Stimulated activated CD8-positive, alpha-beta memory T cell treated with anti-CD3 and anti-CD28 coated beads, Interleukin-12 subunit alpha, Interleukin-12 subunit beta, amount 100 ng/mL, for 24 hours (primary cell): ENCODE results near the gene CADPS.

Experiments used
- DNase-seq: peaks from one replicate; pipeline ENCODE4 v3.0.0-alpha.2; 2020; ENCODE audit errors: extremely low read depth

The CADPS gene

DNA sequence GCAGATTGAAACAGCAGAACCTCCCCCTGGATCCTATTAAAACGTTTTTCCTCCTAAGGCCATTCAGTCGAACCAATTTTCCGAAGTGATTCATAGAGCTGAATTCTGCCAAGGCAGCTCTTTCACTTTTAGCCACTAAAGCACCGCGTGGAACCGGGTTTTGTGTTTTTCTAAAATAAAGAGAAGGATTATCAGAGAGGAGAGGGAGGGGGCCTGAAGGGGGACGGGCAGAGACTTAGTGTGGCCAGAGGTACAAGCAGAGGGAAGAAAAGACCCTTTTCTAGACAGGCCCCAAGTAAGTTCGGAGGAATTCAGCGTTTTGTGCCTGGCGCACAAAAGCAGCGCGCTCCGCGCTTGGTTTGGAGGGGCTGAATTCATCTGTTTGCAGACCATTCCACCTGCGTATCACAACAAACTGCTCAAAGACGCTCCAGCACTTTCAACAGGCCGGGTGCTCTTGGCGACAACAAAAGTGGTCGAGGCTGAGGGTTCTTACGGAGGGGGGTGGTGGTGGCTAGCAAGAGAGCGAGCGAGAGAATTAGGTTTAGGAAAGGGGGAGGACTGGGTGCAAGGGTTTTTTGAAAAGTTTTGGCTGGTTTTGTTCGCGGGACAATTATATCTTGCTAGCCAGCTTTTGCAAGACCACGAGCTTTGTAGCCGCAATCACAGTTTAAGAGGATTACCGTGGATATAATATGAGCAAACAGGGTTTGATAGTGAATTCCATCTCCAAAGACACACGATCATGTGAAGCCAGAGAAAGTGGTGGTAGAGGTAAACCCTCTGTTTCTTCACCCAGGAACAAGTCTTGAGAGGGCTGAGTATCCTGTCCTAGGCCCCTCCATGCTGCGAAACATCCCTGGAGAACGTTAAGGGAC lies 500.6 kb downstream of the CADPS start:
- DNase-seq, result no peak

DNA sequence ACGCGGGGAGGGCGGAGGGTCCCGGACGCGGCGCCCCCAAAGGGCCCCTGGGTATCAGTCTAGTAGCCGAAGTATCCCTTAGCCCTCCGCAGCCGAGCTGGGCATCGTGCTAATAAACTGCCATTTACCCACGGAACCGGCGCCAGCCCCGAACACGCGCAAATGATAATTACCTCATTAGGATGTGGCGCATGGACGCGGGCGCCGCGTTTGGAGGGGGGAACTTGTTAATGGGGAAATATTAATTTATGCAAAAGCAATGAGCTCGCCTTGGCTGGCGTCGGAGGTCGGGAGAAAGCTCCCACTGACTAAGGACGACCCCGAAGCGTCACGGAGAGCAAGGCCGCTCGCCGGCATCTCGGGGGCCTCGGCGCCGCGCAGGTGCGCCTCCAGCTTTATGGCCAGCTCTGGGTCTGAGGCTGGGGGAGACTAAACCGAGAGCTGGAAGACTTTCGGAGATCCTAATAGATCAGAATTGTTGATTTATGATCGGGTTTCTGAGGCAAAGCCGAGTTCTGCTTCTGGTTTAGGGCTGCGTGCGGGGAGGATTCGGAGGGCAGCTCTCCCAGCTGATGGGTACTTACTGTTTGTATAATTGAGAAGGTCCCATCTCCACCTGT lies 501.4 kb downstream of the CADPS start:
- DNase-seq, result no peak

DNA sequence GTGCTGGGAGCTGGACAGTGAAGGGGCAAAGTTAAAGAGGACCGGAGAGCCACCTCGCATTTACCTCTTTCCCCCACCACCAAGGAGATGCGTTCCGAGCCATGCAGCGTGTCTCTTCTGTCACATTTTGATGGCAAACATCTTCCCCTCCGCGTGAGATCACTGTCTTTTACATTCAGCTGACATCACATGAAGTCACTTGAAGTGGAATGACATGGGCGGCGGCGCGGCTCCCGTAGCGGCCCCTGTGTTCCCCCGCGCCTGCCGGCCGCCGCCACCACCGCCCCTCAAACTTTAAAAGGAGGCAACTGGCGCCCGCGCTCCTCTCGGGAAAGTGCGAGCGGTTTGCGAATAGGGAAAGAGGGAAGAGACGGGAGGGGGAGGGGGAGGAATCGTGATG lies 502.0 kb downstream of the CADPS start, which contains the start of gene FEZF2:
TSS of gene FEZF2 (minus strand) at position 336 of the 400 bp plus-strand sequence. CDS start 682 bp downstream, outside the sequence.
- DNase-seq, result no peak

DNA sequence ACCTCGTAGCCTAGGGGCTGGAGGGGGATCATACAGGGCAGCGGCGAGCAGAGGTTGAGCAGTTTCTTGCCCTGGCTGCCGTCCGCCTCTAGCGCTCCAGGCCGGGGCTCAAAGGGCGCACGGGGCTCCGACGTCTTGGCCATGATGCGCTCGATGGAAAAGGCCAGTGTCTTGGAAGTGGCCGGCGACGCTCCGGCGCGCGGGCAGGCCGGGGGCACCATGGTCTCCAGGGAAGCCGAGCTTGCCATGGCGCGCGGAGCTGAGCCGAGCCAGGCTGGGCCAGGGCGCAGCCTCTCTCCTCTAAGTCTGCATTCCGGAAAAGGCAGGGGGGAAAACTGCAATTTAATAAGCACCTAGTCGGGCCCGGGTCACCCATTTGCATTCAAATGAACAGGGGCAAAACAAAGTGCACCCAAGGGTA lies 502.6 kb downstream of the CADPS start:
- no peak for DNase-seq

DNA sequence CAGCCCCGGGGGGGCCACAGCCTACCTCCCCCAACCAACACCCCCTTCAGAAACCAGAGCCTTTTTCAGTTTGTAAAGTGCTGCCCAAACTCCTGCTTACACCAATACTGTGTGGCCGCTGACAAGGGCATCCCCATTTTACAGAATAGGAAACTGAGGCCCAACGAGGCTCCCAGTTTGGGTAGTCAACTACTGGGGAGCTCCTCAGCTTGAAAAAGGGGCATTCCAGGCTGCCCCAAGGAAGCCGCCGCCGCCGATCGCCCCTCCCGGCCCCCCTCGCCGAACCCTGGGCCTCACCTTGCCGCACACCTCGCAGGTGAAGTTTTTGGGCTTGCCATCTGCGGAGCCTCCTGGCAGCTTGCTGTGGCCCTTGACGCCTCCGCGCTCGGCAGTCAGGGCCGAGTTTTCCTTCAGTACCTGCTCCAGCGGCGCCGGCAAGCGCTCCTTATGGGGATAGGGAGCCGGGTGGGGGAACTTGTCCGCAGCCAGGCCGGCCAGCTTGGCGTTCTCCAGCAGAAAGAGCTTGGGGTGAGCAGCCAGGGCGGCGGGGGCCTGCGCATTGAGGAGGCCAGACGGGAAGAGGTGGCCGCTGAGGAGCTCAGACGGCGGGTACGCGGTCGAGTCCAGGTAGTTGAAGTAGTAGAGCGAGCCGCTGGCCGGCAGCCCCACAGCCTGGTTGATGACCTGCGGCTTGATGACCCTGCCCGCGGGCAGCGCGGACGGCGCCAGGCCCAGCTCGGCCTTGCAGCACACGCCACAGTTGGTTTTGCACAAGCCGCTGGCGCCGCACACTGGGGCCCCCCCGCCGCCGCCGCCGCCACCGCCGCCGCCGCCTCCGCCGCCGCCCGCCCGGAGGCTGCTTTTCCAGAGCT lies 503.3 kb downstream of the CADPS start:
- DNase-seq, result no peak

DNA sequence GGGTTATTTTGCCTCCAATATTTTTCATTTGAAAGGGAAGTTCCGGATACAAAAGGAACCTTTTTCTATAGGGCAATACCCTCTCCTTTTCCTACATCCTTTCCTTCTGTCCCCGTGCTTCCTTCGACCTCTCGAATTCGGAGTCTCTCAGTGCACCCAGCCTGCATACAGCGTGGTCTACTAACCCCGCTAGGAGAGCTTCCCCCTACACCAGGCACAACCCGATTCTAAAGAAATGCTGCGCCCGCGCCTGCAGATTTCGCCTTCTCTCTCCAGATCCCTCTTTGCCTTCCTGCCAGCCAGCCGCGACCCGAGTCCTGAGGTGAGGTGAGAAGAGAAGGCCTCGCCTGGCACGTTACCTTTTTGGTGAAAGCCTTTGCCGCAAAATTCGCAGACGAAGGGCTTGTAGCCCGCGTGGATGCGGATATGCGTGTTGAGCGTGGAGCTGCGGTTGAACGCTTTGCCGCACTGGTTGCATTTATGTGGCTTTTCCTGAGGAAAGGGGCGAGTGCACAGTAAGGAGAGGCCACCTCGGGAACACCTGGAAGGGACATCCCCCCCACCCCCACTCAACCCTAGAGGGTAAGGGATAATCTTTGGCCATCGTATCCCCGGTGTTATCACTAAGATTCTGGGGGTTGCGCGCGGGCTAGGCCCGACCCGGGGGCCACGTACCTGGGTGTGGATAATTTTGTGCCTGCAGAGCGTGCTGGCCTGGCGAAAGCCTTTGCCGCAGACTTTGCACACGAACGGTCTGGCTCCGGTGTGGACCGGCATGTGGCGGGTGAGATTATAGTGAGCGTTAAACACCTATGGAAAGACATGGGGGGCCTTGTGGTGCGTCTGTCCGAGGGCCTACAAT lies 504.1 kb downstream of the CADPS start:
- DNase-seq, result no peak

DNA sequence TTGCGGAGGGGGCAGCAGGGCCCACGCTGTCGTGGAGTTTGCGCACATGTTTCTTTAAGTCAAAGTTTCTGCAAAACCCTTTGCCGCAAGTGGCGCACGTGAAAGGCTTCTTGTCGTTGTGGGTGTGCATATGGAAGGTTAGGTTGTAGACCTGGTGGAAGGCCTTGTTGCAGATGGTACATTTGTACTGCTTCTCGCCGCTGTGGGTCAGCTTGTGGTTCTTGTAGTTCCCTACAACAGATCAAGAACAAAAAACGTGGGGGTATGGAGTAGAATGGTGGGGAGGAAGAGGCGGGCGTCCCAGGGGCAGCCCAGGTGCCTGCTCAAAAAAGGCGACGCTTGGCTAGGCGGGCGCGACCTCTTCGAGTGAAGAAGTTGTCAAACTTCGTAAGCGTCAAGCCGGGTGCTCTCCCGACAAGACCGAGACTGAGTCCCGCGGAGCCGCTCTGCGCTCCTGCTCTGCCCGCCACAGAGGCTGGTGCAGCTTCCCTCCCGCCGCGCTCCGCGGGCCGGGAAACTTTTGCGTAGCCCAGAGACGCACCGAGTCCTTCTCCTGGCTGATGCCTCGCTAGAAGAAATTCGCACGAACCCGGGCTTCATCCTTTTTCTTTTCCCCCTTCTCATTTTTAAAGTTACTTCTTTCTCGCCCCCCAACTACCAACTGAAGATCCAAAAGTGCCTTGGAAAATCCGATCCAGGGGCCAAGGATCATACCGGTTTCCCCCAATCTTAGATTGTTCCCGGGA lies 504.9 kb downstream of the CADPS start:
- DNase-seq, result no peak

DNA sequence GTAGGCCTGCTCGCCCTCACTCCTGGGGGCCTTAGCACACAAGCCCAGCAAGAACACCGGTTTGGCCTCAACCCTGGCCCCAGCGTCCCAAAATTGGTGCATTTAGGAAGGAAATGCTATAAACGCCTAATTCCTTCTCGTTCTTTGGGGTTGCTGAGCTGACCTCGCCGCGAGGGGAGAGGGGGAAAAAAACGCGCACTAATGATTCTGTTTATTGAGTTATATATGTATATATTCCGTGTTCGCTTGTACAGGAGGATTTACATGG lies 505.8 kb downstream of the CADPS start:
- DNase-seq, result no peak

DNA sequence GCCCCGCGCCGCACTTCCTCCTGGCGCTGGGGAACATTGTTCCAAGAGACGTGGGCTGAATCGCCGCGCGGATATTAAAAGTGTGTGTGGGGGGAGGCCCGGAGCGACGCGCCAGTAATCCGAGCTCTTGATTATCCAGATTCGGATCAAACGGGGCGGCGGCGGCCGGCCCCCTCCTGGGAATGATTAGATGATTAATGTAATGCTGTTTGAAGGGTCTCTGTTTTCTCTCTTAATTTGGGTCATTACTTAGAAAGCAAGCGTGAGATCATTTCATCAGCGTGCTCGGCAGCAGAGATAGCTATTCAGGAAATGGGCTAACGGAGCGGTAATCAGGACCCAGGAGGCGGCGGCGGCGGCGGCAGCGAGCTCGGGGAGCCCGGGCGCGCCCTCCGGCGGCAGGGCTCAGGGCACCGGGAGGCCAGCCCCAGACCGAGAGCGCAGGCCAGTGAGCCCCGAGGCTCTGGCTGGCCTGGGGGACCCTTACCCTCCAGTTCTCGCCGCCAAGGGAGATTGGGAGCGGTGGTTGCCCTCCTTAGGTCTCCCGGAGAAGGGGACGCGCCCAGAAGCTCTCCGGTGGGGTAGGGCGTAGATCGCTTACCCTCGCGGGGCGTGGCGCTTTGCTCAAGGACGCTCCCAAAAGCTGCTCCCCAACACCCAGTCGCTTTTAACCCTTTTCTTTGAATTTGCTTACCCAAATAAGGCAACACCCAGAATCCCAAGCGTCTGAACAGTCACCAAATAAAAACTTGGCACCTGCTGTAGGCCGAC lies 506.3 kb downstream of the CADPS start:
- DNase-seq, result no peak

DNA sequence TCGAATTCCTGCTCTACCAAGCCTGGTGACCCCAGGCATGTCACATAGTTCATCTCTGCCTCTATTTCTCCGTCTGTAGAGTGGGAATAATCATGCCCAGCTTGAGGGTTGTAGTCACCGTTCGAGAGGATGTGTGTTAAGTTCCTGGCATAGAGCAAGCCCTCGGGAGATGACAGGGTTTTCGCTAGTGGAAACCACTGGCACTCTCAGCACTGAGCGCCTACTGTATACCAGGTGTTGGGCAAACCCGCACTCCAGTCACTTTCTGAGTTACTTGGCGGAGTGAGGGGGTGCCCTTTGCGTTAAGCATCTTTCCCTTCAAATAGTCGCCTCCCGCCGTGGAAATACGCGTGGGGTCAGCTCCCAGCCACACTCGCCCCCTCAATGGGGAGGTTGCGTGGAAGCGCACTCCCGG lies 506.9 kb downstream of the CADPS start:
- DNase-seq, result no peak

DNA sequence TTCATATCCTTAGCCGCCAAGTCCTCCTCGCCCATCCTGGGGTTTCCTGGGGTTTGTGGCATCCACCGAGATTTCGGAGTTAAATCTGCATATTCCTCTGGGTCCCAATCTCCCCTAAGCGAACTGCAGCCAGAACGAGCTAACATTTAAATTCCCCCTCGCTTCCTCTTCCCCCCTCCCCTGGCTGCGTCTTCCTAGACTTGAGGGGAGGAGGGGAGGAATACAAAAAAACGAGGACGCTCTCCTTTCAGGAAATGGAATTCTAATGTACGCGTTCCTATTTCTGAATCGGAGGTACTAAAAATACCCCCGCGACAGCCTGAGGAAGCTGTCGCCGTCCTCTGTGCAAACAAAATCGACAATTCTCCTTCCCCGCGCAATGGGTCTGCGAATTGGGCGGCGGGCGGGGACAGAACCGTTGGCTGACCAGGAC lies 507.4 kb downstream of the CADPS start:
- DNase-seq, result no peak

DNA sequence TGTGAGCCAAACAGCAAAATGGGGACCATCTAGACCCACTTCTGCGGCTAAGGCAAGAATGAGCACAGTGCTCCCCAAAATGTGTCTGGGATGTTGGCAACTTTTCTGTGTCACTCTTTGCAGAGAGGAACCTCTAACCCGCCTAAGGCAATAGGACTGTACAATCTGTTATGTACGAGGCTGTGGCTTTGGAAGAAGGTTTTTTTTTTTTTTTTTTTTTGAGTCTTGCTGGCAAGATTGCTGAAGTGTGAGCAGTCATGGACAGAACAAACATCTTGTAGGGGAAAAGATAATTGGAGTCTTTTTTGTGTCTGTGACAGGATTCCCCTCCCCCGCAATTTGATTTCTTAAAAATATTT lies 509.1 kb downstream of the CADPS start:
- DNase-seq, result no peak

DNA sequence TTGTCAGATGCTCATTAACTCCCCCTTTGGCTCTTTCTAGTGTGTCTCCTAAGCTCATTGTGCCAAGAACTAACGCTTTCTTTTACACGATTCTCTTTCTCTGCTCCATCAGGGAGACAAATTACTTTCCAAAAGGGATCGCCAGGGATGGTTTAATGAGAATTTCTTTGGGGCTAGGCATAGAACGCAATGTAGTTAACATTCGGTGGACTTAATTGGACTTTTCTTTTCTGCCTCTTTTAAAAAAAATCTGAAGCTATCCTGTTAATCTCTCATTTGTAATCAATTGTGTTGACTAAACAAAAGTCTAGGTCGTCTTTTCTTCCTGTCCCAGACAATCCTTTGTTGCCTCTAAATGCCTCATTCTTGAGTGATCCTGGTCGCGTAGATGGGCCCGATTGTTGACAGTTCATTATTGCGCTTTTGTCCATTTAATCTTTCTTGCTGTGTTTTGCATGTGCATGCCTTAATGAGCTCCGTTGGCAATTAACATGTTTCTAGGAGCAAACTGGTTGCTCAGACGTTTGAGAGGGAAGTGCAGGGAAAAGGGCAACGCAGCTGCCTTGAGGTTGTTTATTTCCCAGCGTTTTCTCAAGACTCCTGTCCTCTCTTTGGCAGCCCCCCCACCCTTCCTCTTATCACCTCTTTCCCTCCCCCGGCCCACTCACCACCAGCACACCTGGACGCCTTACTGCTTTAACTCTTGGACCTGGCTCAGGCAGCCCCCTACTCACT lies 509.7 kb downstream of the CADPS start:
- no peak for DNase-seq

DNA sequence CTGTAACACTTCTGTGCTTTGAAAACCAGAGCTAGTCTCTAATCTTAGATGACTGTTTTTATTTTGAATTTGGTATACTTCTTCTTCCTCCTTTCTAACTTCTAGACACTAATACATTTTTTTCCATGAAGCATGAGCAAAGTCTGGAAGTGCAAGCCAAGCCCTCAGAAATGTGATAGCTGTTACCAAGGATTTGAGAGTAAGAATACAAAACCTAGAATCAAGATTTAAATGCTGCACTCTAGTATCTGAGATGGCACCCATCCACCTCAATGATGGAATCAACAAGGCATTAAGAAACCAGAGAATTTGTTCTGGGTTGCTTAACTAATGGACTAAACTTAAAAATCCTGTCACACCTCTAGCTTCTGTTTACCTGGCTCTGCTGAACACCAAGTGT lies 511.0 kb downstream of the CADPS start:
- no peak for DNase-seq

DNA sequence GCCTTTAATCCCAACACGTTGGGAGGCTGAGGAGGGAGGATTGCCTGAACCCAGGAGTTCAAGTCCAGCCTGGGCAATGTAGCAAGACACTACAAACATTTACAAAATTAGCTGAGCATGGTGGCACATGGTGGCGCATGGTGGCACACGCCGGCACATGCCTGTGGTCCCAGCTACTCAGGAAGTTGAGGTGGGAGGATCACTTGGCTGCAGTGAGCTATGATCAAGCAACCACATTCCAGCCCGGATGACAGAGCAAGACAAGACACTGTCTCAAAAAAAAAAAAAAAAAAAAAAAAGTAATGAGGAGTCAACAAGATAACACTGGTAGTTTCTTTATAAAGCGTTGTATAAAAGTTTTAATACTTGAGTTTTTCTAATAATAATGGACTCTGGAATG lies 511.9 kb downstream of the CADPS start:
- DNase-seq, result no peak

DNA sequence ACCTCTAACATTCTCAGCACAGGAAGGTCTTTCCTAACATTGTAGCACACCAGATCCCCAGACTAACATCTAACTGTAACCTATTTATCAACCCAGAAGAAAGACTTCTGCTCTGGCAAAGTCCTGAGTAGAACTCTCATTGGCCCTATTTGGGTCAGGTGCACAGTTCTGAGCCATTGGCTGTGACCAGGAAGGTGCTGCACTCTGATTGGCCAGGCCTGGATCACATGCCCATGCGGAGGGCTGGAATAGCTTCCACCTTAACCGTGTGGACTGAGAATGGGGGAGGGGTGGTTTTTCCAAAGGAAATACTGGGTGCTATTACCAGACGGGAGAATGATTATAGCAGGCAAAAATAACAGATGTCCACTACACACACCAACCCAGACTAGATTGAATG lies 513.4 kb downstream of the CADPS start:
- DNase-seq, result no peak

DNA sequence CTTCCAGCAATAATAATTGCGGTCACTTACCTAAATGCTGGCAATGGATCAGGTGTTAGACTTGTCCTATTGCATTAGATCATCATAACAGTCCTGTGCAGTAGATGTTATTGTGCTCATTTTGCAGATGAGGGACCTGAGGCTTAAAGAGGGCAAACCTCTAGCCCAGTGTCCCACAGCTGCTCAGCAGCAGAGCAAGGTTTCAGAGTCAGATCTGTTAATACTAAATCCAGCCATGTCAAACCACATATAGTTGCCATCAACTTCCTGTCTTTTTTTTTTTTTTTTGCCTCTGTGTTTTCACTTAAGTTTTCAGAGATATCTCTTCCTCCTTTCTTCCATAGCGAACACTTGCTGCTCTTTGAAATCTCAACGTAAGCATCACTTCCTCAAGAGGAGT lies 514.0 kb downstream of the CADPS start:
- no peak for DNase-seq

DNA sequence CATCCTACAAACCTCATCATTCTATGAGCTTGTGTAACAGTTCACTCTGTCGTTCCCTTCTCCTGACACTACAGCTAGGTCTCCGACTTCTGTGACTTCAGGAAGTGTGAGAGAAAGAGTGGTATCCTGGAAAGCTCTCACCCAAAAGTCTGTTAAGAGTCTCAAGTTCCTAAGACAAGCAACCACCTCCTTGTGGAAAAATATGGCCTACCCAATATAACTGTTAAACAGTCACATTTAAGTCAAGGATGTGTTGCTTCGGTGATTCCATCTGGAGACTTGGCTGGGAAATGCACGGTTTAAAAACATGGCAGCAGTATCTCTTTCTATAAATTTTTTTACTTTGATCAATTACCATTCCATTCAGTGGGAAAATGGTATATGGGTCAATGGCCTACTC lies 515.7 kb downstream of the CADPS start:
- no peak for DNase-seq

DNA sequence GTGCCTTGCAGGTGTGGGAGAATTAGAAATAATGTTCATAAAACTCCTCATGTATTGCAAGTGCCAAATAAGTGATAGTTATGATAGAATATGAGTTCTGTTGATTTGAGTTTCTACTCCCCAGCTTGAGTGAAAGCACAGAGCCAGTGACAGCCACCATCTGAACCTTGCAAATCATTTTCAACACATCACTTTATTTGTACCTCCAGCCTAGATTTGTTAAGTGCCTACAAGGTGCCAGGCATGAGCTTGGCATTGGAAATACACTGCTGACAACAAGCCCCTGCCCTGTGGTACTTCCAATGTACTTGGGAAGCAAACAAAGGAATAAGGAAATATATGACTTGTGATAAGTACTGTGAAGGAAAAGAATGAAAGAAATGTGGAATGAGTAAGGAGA lies 518.9 kb downstream of the CADPS start:
- DNase-seq, result no peak
